SK-N-SH (cell line): ENCODE results near the gene NRCAM.

Experiments
- EP300 ChIP-seq, 2 experiments: IDR thresholded peaks; 2 replicates each; pipeline versions ENCODE4 v1.4.0 to v1.6.1; 2012; ENCODE audit warnings: borderline replicate concordance in 1 of 2, low read depth in 1 of 2, low read length in 1 of 2
- JUND ChIP-seq: IDR thresholded peaks from 2 replicates; pipeline ENCODE4 v1.4.0; 2012
- MXI1 ChIP-seq: IDR thresholded peaks from 2 replicates; pipeline ENCODE4 v1.6.1; 2012; ENCODE audit warnings: mild to moderate bottlenecking, low read depth, low read length, improper control_type of control experiment
- NFIC ChIP-seq: IDR thresholded peaks from 2 replicates; pipeline ENCODE4 v1.4.0; 2012; ENCODE audit warnings: borderline replicate concordance
- NRF1 ChIP-seq: IDR thresholded peaks from 2 replicates; pipeline ENCODE4 v1.6.1; 2012; ENCODE audit warnings: low read depth, mild to moderate bottlenecking, low read length
- RCOR1 ChIP-seq: fragments of 150-350 bp; IDR thresholded peaks from 2 replicates; pipeline ENCODE4 v1.6.1; 2017; ENCODE audit warnings: antibody characterized with exemption, low read length
- SIN3A ChIP-seq: IDR thresholded peaks from 2 replicates; pipeline ENCODE4 v1.6.1; 2012; ENCODE audit warnings: low read depth, mild to moderate bottlenecking, low read length, moderate library complexity, borderline replicate concordance
- SMC3 ChIP-seq: IDR thresholded peaks from 2 replicates; pipeline ENCODE4 v1.6.1; 2012; ENCODE audit warnings: low read depth, low read length, improper control_type of control experiment
- TAF1 ChIP-seq: IDR thresholded peaks from 2 replicates; pipeline ENCODE4 v1.6.1; 2012; ENCODE audit warnings: low read depth, mild to moderate bottlenecking, low read length, moderate library complexity, borderline replicate concordance
- YY1 ChIP-seq: IDR thresholded peaks from 2 replicates; pipeline ENCODE4 v1.4.0; 2012; ENCODE audit warnings: low read depth, mild to moderate bottlenecking
- TF ChIP-seq, protein P1 (sequence below): fragments of 200-600 bp; sonication (generic); IDR thresholded peaks from 2 replicates; pipeline ENCODE4 v1.6.1; 2017; ENCODE audit warnings: antibody characterized with exemption, mild to moderate bottlenecking, moderate library complexity
- TF ChIP-seq, protein P2 (sequence below): IDR thresholded peaks from 2 replicates; pipeline ENCODE4 v1.4.0; 2012; ENCODE audit warnings: low read depth, borderline replicate concordance
- TF ChIP-seq, protein P3 (sequence below): fragments of 150-350 bp; IDR thresholded peaks from 2 replicates; pipeline ENCODE4 v1.6.1; 2017; ENCODE audit warnings: antibody characterized with exemption, low read length, low read depth, borderline replicate concordance

DNA sequence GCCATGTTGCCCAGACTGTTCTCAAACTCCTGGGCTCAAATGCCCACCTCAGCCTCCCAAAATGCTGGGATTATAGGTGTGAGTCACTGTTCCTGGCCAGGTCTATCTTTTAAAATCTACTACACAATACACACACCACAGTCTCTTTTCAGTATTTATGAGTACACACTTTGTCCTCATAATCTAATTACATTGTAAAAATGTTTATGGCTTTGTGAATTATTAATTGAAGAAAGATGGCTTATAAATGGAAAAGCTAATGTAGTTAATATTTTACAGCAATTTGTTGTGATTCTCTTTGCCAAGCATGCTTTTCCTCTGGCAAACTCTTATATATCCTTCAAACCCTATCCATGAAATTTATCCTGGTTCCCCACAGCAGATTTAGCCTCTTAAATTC lies 348.1 kb downstream of the NRCAM start:
- no peak for TF ChIP-seq SMC3
- TF ChIP-seq, protein P1, sequence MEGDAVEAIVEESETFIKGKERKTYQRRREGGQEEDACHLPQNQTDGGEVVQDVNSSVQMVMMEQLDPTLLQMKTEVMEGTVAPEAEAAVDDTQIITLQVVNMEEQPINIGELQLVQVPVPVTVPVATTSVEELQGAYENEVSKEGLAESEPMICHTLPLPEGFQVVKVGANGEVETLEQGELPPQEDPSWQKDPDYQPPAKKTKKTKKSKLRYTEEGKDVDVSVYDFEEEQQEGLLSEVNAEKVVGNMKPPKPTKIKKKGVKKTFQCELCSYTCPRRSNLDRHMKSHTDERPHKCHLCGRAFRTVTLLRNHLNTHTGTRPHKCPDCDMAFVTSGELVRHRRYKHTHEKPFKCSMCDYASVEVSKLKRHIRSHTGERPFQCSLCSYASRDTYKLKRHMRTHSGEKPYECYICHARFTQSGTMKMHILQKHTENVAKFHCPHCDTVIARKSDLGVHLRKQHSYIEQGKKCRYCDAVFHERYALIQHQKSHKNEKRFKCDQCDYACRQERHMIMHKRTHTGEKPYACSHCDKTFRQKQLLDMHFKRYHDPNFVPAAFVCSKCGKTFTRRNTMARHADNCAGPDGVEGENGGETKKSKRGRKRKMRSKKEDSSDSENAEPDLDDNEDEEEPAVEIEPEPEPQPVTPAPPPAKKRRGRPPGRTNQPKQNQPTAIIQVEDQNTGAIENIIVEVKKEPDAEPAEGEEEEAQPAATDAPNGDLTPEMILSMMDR: no peak
- no peak for TF ChIP-seq SIN3A
- TF ChIP-seq NRF1: no peak
- TF ChIP-seq, protein P2, sequence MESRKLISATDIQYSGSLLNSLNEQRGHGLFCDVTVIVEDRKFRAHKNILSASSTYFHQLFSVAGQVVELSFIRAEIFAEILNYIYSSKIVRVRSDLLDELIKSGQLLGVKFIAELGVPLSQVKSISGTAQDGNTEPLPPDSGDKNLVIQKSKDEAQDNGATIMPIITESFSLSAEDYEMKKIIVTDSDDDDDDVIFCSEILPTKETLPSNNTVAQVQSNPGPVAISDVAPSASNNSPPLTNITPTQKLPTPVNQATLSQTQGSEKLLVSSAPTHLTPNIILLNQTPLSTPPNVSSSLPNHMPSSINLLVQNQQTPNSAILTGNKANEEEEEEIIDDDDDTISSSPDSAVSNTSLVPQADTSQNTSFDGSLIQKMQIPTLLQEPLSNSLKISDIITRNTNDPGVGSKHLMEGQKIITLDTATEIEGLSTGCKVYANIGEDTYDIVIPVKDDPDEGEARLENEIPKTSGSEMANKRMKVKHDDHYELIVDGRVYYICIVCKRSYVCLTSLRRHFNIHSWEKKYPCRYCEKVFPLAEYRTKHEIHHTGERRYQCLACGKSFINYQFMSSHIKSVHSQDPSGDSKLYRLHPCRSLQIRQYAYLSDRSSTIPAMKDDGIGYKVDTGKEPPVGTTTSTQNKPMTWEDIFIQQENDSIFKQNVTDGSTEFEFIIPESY: no peak
- TF ChIP-seq MXI1: no peak
- TF ChIP-seq YY1: no peak
- TF ChIP-seq RCOR1: no peak
- TF ChIP-seq EP300 (IDR thresholded peaks at IDR 0.05; ENCODE audit: borderline replicate concordance in 1 of 2, low read depth in 1 of 2, low read length in 1 of 2): no peak
- TF ChIP-seq JUND: no peak
- no peak for TF ChIP-seq NFIC
- TF ChIP-seq, protein P3, sequence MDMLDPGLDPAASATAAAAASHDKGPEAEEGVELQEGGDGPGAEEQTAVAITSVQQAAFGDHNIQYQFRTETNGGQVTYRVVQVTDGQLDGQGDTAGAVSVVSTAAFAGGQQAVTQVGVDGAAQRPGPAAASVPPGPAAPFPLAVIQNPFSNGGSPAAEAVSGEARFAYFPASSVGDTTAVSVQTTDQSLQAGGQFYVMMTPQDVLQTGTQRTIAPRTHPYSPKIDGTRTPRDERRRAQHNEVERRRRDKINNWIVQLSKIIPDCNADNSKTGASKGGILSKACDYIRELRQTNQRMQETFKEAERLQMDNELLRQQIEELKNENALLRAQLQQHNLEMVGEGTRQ: no peak
- no peak for TF ChIP-seq TAF1
